Choroid plexus epithelial cell (primary cell): ENCODE measurements around the gene MEIS1.

Experiments
- DNase-seq: peaks from one replicate; pipeline ENCODE4 v3.0.0-alpha.2; 2010; ENCODE audit warnings: low read depth
- H3K4me3 ChIP-seq: 2 replicates; pipeline ENCODE4 v1.5.1; 2011; ENCODE audit warnings: low read depth, mild to moderate bottlenecking, control low read depth, low read length, moderate library complexity
- CTCF ChIP-seq: conservative IDR thresholded peaks from 2 replicates; pipeline ENCODE4 v1.5.1; 2011; ENCODE audit warnings: low read depth, mild to moderate bottlenecking, control low read depth, inconsistent platforms, low read length, moderate library complexity

Gene MEIS1

GRCh38 chr2:66461664-66462500 is 27.0 kb downstream of the MEIS1 start:
- no peak for TF ChIP-seq CTCF

GRCh38 chr2:66462501-66462825 is 27.5 kb downstream of the MEIS1 start:
- TF ChIP-seq CTCF, result no peak
- DNase-seq, result no peak
- H3K4me3 ChIP-seq, result no peak overlapping the region

More at GRCh38 chr2:66461664-66462500, 27.0 kb downstream of the MEIS1 start:
- H3K4me3 ChIP-seq, result no peak overlapping the region
- DNase-seq, result no peak

GRCh38 chr2:66463206-66463755 is 28.4 kb downstream of the MEIS1 start:
- H3K4me3 ChIP-seq, result no peak overlapping the region
- TF ChIP-seq CTCF, result no peak
- DNase-seq, result no peak

GRCh38 chr2:66464930-66465637 is 30.2 kb downstream of the MEIS1 start:
- no peak overlapping the region for H3K4me3 ChIP-seq
- no peak for TF ChIP-seq CTCF
- no peak for DNase-seq

GRCh38 chr2:66466433-66466832 is 31.5 kb downstream of the MEIS1 start:
- H3K4me3 ChIP-seq, result no peak overlapping the region
- no peak for TF ChIP-seq CTCF
- DNase-seq, result no peak

- H3K4me3 ChIP-seq, result no peak overlapping the region
- TF ChIP-seq CTCF, result no peak
- DNase-seq, result no peak
These were observed 32.8 kb downstream of the MEIS1 start for GRCh38 chr2:66467718-66468117.
